Measurements from ENCODE around the gene CTSV. TPM values are rescaled to one million over a fixed set of nuclear protein-coding genes. Genes with fewer than 3 reads are reported as not detected.

CTSV gene
- total and polyA plus RNA-seq, 7 donors = 2.5 to 11.1 TPM; not detected in 5

- H3K27ac ChIP-seq = no peak overlapping the region
- intact Hi-C loops (cut with DNase I) = no loop called here
- H3K36me3 ChIP-seq = no peaks in the 10 kb centered on the region
- no peak for DNase-seq
- 36 to 60% methylated on average over 3 of the region's 3 CpGs for WGBS, 2 donors
- no peaks in the 10 kb centered on the region for H3K9me3 ChIP-seq
- H3K27me3 ChIP-seq = peaks cover 0 to 17% (median 0%) of the 10 kb centered on the region in 3 donors
- no peaks in the 10 kb centered on the region for H3K4me1 ChIP-seq
- no peak for TF ChIP-seq POLR2AphosphoS5 (IDR thresholded peaks at IDR 0.05)
- TF ChIP-seq POLR2A (IDR thresholded peaks at IDR 0.05) = no peak
- TF ChIP-seq EP300 (IDR thresholded peaks at IDR 0.05) = no peak
- H3K4me3 ChIP-seq = no peak overlapping the region
Measured at GRCh38 chr9:97053717-97054116, 14.8 kb upstream of the CTSV start.

- no peak for DNase-seq
- Histone ChIP-seq H3K27me3 (peaks cover 0 to 14% (median 0%) of the 10 kb centered on the region in 3 donors), H3K4me1 (no peaks in the 10 kb centered on the region), H3K4me3 (no peak overlapping the region), H3K9me3 (no peaks in the 10 kb centered on the region), H3K27ac (no peak overlapping the region), H3K36me3 (no peaks in the 10 kb centered on the region)
- intact Hi-C loops (cut with DNase I) = no loop called here
- TF ChIP-seq, protein P1, sequence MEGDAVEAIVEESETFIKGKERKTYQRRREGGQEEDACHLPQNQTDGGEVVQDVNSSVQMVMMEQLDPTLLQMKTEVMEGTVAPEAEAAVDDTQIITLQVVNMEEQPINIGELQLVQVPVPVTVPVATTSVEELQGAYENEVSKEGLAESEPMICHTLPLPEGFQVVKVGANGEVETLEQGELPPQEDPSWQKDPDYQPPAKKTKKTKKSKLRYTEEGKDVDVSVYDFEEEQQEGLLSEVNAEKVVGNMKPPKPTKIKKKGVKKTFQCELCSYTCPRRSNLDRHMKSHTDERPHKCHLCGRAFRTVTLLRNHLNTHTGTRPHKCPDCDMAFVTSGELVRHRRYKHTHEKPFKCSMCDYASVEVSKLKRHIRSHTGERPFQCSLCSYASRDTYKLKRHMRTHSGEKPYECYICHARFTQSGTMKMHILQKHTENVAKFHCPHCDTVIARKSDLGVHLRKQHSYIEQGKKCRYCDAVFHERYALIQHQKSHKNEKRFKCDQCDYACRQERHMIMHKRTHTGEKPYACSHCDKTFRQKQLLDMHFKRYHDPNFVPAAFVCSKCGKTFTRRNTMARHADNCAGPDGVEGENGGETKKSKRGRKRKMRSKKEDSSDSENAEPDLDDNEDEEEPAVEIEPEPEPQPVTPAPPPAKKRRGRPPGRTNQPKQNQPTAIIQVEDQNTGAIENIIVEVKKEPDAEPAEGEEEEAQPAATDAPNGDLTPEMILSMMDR (IDR thresholded peaks at IDR 0.05) = no peak
- TF ChIP-seq POLR2AphosphoS5 (IDR thresholded peaks at IDR 0.05) = no peak
- no peak for TF ChIP-seq POLR2A (IDR thresholded peaks at IDR 0.05)
- TF ChIP-seq EP300 (IDR thresholded peaks at IDR 0.05) = no peak
- 74 to 79% methylated on average over 2 of the region's 2 CpGs for WGBS, 2 donors
Measured at GRCh38 chr9:97052735-97053134, 13.8 kb upstream of the CTSV start.

- H3K27me3 ChIP-seq = no peaks in the 10 kb centered on the region
- 14 to 46% methylated on average over 5 of the region's 5 CpGs for WGBS, 2 donors
- no peaks in the 10 kb centered on the region for H3K4me1 ChIP-seq
- no peaks in the 10 kb centered on the region for H3K9me3 ChIP-seq
- H3K27ac ChIP-seq = no peak overlapping the region
- TF ChIP-seq, protein P1 (IDR thresholded peaks at IDR 0.05) = no peak
- TF ChIP-seq POLR2AphosphoS5 (IDR thresholded peaks at IDR 0.05) (no peak), EP300 (IDR thresholded peaks at IDR 0.05) (no peak), POLR2A (IDR thresholded peaks at IDR 0.05) (no peak)
- no peak overlapping the region for H3K4me3 ChIP-seq
- intact Hi-C loops (cut with DNase I) = no loop called here
- DNase-seq = no peak
- no peaks in the 10 kb centered on the region for H3K36me3 ChIP-seq
Measured at GRCh38 chr9:97046228-97046627, 7.3 kb upstream of the CTSV start.

- Histone ChIP-seq H3K4me3 (no peak overlapping the region), H3K27ac (no peak overlapping the region), H3K27me3 (no peaks in the 10 kb centered on the region), H3K4me1 (no peaks in the 10 kb centered on the region), H3K9me3 (no peaks in the 10 kb centered on the region), H3K36me3 (no peaks in the 10 kb centered on the region)
- no peak for DNase-seq
- 78 to 84% methylated on average over 5 of the region's 5 CpGs for WGBS, 2 donors
- TF ChIP-seq EP300 (IDR thresholded peaks at IDR 0.05) (no peak), POLR2A (IDR thresholded peaks at IDR 0.05) (no peak), POLR2AphosphoS5 (IDR thresholded peaks at IDR 0.05) (no peak)
- TF ChIP-seq, protein P1 (IDR thresholded peaks at IDR 0.05) = no peak
- intact Hi-C loops (cut with DNase I) = no loop called here
Measured at GRCh38 chr9:97045300-97045699, 6.4 kb upstream of the CTSV start.

- Histone ChIP-seq H3K9me3 (no peaks in the 10 kb centered on the region), H3K36me3 (no peaks in the 10 kb centered on the region), H3K4me1 (peaks cover 0 to 15% (median 11%) of the 10 kb centered on the region in 4 donors), H3K27ac (no peak overlapping the region), H3K4me3 (no peak overlapping the region), H3K27me3 (peaks cover 0 to 10% (median 0%) of the 10 kb centered on the region in 3 donors)
- no peak for TF ChIP-seq EP300 (IDR thresholded peaks at IDR 0.05)
- no peak for TF ChIP-seq POLR2AphosphoS5 (IDR thresholded peaks at IDR 0.05)
- TF ChIP-seq, protein P1 (IDR thresholded peaks at IDR 0.05) = no peak
- no peak for TF ChIP-seq POLR2A (IDR thresholded peaks at IDR 0.05)
- WGBS, 2 donors = 7 to 34% methylated on average over 2 of the region's 2 CpGs
- no peak for DNase-seq
- intact Hi-C loops (cut with DNase I) = no loop called here
Measured at GRCh38 chr9:97041898-97042297, 3.0 kb upstream of the CTSV start.
